H1 (cell line): ENCODE measurements around the gene SYT6. TPM values are rescaled to one million over a fixed set of nuclear protein-coding genes. Genes with fewer than 3 reads are reported as not detected.

ENCODE experiments used
- CTCF ChIA-PET: fragments of 300-600 bp; sonication (Branson Sonifier 250); formaldehyde crosslinking; loops from one replicate; lab custom pipeline; 2021; ENCODE audit not compliant: partially characterized antibody; lab: Charles Lee
- POLR2A ChIA-PET: fragments of 300-600 bp; sonication (Branson Sonifier 250); formaldehyde crosslinking; loops from one replicate; lab custom pipeline; 2021; ENCODE audit warnings: inconsistent platforms; ENCODE audit not compliant: partially characterized antibody; lab: Charles Lee
- DNase-seq, 2 experiments: peaks; one replicate each; pipeline versions ENCODE4 v3.0.0 to v3.0.0-alpha.2; 2010 to 2022; ENCODE audit warnings: low spot score in 2 of 2, low read depth in 1 of 2, mixed read lengths in 1 of 2
- FAIRE-seq: peaks from 2 replicates; lab custom pipeline; 2011; peaks lifted over from hg19 to GRCh38; lab: Jason Lieb, UNC
- H2AFZ ChIP-seq: 2 replicates; pipeline ENCODE4 v1.8.1; 2012; ENCODE audit warnings: low read length, inconsistent platforms
- H2AK5ac ChIP-seq: 2 replicates; pipeline ENCODE4 v1.6.1; 2013; ENCODE audit warnings: low read depth, low read length
- H2BK120ac ChIP-seq: replicated peaks from 2 replicates; pipeline ENCODE3; 2013; ENCODE audit warnings: low read depth, low read length, inconsistent platforms
- H2BK12ac ChIP-seq: 2 replicates; pipeline ENCODE4 v1.6.1; 2013; ENCODE audit warnings: low read depth, low read length
- H2BK15ac ChIP-seq: 2 replicates; pipeline ENCODE4 v1.6.1; 2013; ENCODE audit warnings: low read length
- H2BK20ac ChIP-seq: 2 replicates; pipeline ENCODE4 v1.6.1; 2013; ENCODE audit warnings: low read length
- H2BK5ac ChIP-seq: 2 replicates; pipeline ENCODE4 v1.6.1; 2013; ENCODE audit warnings: low read depth, low read length
- H3K14ac ChIP-seq: 2 replicates; pipeline ENCODE4 v1.6.1; 2013; ENCODE audit warnings: inconsistent platforms; ENCODE audit not compliant: insufficient read length
- H3K18ac ChIP-seq: 2 replicates; pipeline ENCODE4 v1.6.1; 2013; ENCODE audit warnings: low read length; ENCODE audit errors: extremely low read depth
- H3K23ac ChIP-seq: 2 replicates; pipeline ENCODE4 v1.6.1; 2013; ENCODE audit warnings: inconsistent platforms; ENCODE audit not compliant: insufficient read length
- H3K23me2 ChIP-seq: 2 replicates; pipeline ENCODE4 v1.6.1; 2013; ENCODE audit warnings: low read depth, low read length
- H3K27ac ChIP-seq: 2 replicates; pipeline ENCODE4 v1.6.1; 2011; ENCODE audit warnings: low read depth, low read length, inconsistent platforms
- H3K27me3 ChIP-seq, 4 experiments: replicated peaks in 1 of 4; 1 replicate in 1 of 4; 2 replicates in 3 of 4; pipeline versions ENCODE4 v1.6.1 to v1.8.1; 2011 to 2013; ENCODE audit warnings: low read length in 3 of 4, mild to moderate bottlenecking in 3 of 4, inconsistent platforms in 2 of 4, mixed read lengths in 2 of 4, moderate library complexity in 1 of 4; ENCODE audit not compliant: control insufficient read depth in 3 of 4, insufficient read depth in 3 of 4; ENCODE audit errors: extremely low read depth in 1 of 4
- H3K36me3 ChIP-seq, 4 experiments: 2 replicates each; pipeline versions ENCODE4 v1.6.1 to v1.8.1; 2011 to 2013; ENCODE audit warnings: mild to moderate bottlenecking in 4 of 4, low read length in 3 of 4, moderate library complexity in 2 of 4, control low read depth in 1 of 4, inconsistent platforms in 1 of 4; ENCODE audit not compliant: insufficient read depth in 4 of 4, control insufficient read depth in 2 of 4
- H3K4ac ChIP-seq: replicated peaks from 2 replicates; pipeline ENCODE3; 2013; ENCODE audit warnings: low read length, low read depth, mixed read lengths, inconsistent platforms; ENCODE audit not compliant: insufficient read length
- H3K4me1 ChIP-seq, 4 experiments: replicated peaks in 1 of 4; 1 replicate in 1 of 4; 2 replicates in 3 of 4; pipeline versions ENCODE4 v1.6.1 to v1.8.1; 2011 to 2013; ENCODE audit warnings: low read length in 3 of 4, inconsistent platforms in 2 of 4, mixed read lengths in 1 of 4; ENCODE audit not compliant: insufficient read depth in 4 of 4, control insufficient read depth in 3 of 4
- H3K4me2 ChIP-seq, 2 experiments: 2 replicates each; pipeline versions ENCODE4 v1.6.1 to v1.8.1; 2011 to 2013; ENCODE audit warnings: low read depth in 2 of 2, low read length in 2 of 2, control low read depth in 1 of 2, inconsistent platforms in 1 of 2, mild to moderate bottlenecking in 1 of 2; ENCODE audit not compliant: insufficient read depth in 1 of 2
- H3K4me3 ChIP-seq, 4 experiments: fragments of 200-600, 300-600 bp in 1 of 4; sonication (generic), shearing (Covaris generic), sonication (Bioruptor Twin) in 1 of 4; 2 replicates each; pipeline versions ENCODE4 v1.5.1 to v1.8.1; 2011 to 2016; ENCODE audit warnings: low read length in 4 of 4, low read depth in 3 of 4, control low read depth in 2 of 4, inconsistent platforms in 2 of 4, mild to moderate bottlenecking in 2 of 4, mixed read lengths in 1 of 4, moderate library complexity in 1 of 4; ENCODE audit not compliant: insufficient read depth in 2 of 4; ENCODE audit errors: extremely low read depth in 1 of 4
- H3K56ac ChIP-seq: replicated peaks from 2 replicates; pipeline ENCODE3; 2013; ENCODE audit warnings: low read depth, mild to moderate bottlenecking, mixed read lengths, low read length, inconsistent platforms; ENCODE audit not compliant: insufficient read length
- H3K79me1 ChIP-seq: 2 replicates; pipeline ENCODE4 v1.6.1; 2013; ENCODE audit warnings: low read depth, low read length, control low read depth
- H3K79me2 ChIP-seq, 2 experiments: 2 replicates each; pipeline versions ENCODE4 v1.6.1 to v1.8.1; 2012 to 2013; ENCODE audit warnings: low read length in 2 of 2, mild to moderate bottlenecking in 2 of 2, inconsistent platforms in 1 of 2; ENCODE audit not compliant: insufficient read depth in 2 of 2, control insufficient read depth in 1 of 2
- H3K9ac ChIP-seq, 4 experiments: replicated peaks in 1 of 4; 1 replicate in 1 of 4; 2 replicates in 3 of 4; pipeline versions ENCODE4 v1.6.1 to v1.8.1; 2011 to 2013; ENCODE audit warnings: low read depth in 3 of 4, low read length in 3 of 4, control low read depth in 2 of 4, mild to moderate bottlenecking in 2 of 4, moderate library complexity in 2 of 4, inconsistent platforms in 1 of 4; ENCODE audit errors: extremely low read depth in 1 of 4
- H3K9me3 ChIP-seq, 2 experiments: 2 replicates each; pipeline versions ENCODE4 v1.6.1 to v1.8.1; 2012 to 2013; ENCODE audit warnings: mild to moderate bottlenecking in 2 of 2, moderate library complexity in 2 of 2, control low read depth in 1 of 2, inconsistent platforms in 1 of 2, low read depth in 1 of 2, low read length in 1 of 2, mixed read lengths in 1 of 2; ENCODE audit not compliant: insufficient read depth in 2 of 2
- H4K20me1 ChIP-seq, 2 experiments: replicated peaks in 1 of 2; 2 replicates each; pipeline versions ENCODE3 to v1.8.1; 2011 to 2013; ENCODE audit warnings: inconsistent platforms in 2 of 2, low read length in 2 of 2, mild to moderate bottlenecking in 1 of 2; ENCODE audit not compliant: insufficient read depth in 2 of 2, control insufficient read depth in 1 of 2
- H4K5ac ChIP-seq: 2 replicates; pipeline ENCODE4 v1.6.1; 2013; ENCODE audit warnings: low read length, low read depth, mixed read lengths, inconsistent platforms; ENCODE audit not compliant: insufficient read length
- H4K8ac ChIP-seq: 2 replicates; pipeline ENCODE4 v1.8.0; 2013; ENCODE audit warnings: mild to moderate bottlenecking, moderate library complexity, low read length, inconsistent platforms; ENCODE audit not compliant: insufficient read depth; ENCODE audit errors: extremely low read depth
- H4K91ac ChIP-seq: replicated peaks from 2 replicates; pipeline ENCODE3; 2013; ENCODE audit warnings: low read length, mixed read lengths, inconsistent platforms; ENCODE audit not compliant: insufficient read length
- BCL11A ChIP-seq, 2 experiments: IDR thresholded peaks; one replicate each; pipeline ENCODE4 v1.6.1; 2011; ENCODE audit warnings: low read depth in 2 of 2, low read length in 2 of 2, mild to moderate bottlenecking in 2 of 2
- CBX5 ChIP-seq: fragments of 300-800, 300-1000 bp; sonication (generic); IDR thresholded peaks from 2 replicates; pipeline ENCODE4 v1.7.1; 2016; ENCODE audit warnings: antibody characterized with exemption, low read length, low read depth
- CHD1 ChIP-seq: IDR thresholded peaks from 2 replicates; pipeline ENCODE4 v1.6.1; 2012; ENCODE audit warnings: low read depth, low read length, improper control_type of control experiment
- CHD2 ChIP-seq: IDR thresholded peaks from 2 replicates; pipeline ENCODE4 v1.6.1; 2012; ENCODE audit warnings: low read length, improper control_type of control experiment
- CREB1 ChIP-seq: IDR thresholded peaks from 2 replicates; pipeline ENCODE4 v1.6.1; 2012; ENCODE audit warnings: inconsistent platforms
- CTBP2 ChIP-seq: IDR thresholded peaks from 2 replicates; pipeline ENCODE4 v1.7.0; 2011; ENCODE audit warnings: borderline replicate concordance, mild to moderate bottlenecking, moderate library complexity, mixed read lengths, low read length; ENCODE audit not compliant: insufficient read depth, insufficient read length
- FOSL1 ChIP-seq: IDR thresholded peaks from 2 replicates; pipeline ENCODE4 v1.6.1; 2011; ENCODE audit warnings: mild to moderate bottlenecking, low read depth, low read length, moderate library complexity; ENCODE audit not compliant: insufficient read depth
- MAX ChIP-seq: IDR thresholded peaks from 2 replicates; pipeline ENCODE4 v1.6.1; 2012; ENCODE audit warnings: inconsistent platforms
- SIX5 ChIP-seq: IDR thresholded peaks from 2 replicates; pipeline ENCODE4 v1.6.1; 2011; ENCODE audit warnings: mild to moderate bottlenecking, low read depth, low read length
- SUZ12 ChIP-seq: fragments of 200-600 bp; sonication (generic); IDR thresholded peaks from 2 replicates; pipeline ENCODE4 v1.6.1; 2012; ENCODE audit warnings: mild to moderate bottlenecking, inconsistent platforms, low read length, moderate library complexity, mixed read lengths
- USF2 ChIP-seq: IDR thresholded peaks from 2 replicates; pipeline ENCODE4 v1.6.1; 2011; ENCODE audit warnings: low read length, improper control_type of control experiment
- YY1 ChIP-seq: IDR thresholded peaks from 2 replicates; pipeline ENCODE4 v1.6.1; 2011; ENCODE audit warnings: low read depth, mild to moderate bottlenecking, low read length
- WGBS, 2 experiments: shearing (Covaris generic) in 1 of 2; methylation state at CpG; one replicate each; pipeline versions ENCODE4 v1.1.6 to v1.1.7; 2013 to 2015; ENCODE audit warnings: low lambda C conversion rate in 2 of 2, mixed read lengths in 2 of 2, inconsistent platforms in 1 of 2, low coverage in 1 of 2, missing lambda C conversion rate in 1 of 2; ENCODE audit not compliant: insufficient replicate concordance in 2 of 2, insufficient coverage in 1 of 2, insufficient read length in 1 of 2; ENCODE audit errors: extremely low coverage in 1 of 2, missing lambda C conversion rate in 1 of 2; 5-methylcytosine and 5-hydroxymethylcytosine counted together
- polyA plus RNA-seq, 7 experiments: library from polyadenylated mRNA; depleted of rRNA in 3 of 7; stranded (reverse) in 5 of 7; unstranded in 2 of 7; fragments of >200 nt in 5 of 7; fragments of 200-250 nt in 2 of 7; gene quantifications; 1 replicate in 5 of 7; 2 replicates in 1 of 7; 4 replicates in 1 of 7; pipeline versions ENCODE4 v1.2.1 to v1.2.3, GENCODE V29; 2011 to 2013; ENCODE audit warnings: missing spikeins in 2 of 7, mixed read lengths in 2 of 7
- total RNA-seq: library from RNA; stranded (reverse); fragmentation: NEBNext Ultra II Directional; extraction: Animal tissue kit (Norgen Biotek cat#: 25700); gene quantifications from 2 replicates; pipeline ENCODE4 v1.2.1, GENCODE V29; 2021

The SYT6 gene
- total and polyA plus RNA-seq, 2 of the 8 experiments (the other 6 are each of a cell fraction or from before 2014, with no cell fraction given): 33.7 to 83.5 TPM

GRCh38 chr1:114040273-114041015 lies 113.2 kb downstream of the SYT6 start:
- Histone ChIP-seq H2BK12ac (peak overlapping the region; percentile 98), H3K18ac (peak overlapping the region; percentile 76), H4K8ac (no peak overlapping the region), H2BK5ac (peak overlapping the region; percentile 98; the same call in 1 of the 2 replicates), H2AFZ (no peak overlapping the region), H3K36me3 (no peaks in the 10 kb centered on the region; a peak in 1 of 8 replicates), H4K91ac (peak overlapping the region; percentile 93), H2BK120ac (peak overlapping the region; percentile 77), H3K56ac (no peak overlapping the region), H3K4me2 (no peak overlapping the region), H3K14ac (no peak overlapping the region), H3K23ac (no peak overlapping the region), H2BK15ac (peak overlapping the region; percentile 85; the same call in 1 of the 2 replicates), H3K27me3 (no peaks in the 10 kb centered on the region), H2AK5ac (peak overlapping the region; percentile 87), H4K20me1 (no peaks in the 10 kb centered on the region), H3K27ac (no peak overlapping the region), H2BK20ac (peak overlapping the region; percentile 99), H3K4ac (peak overlapping the region; percentile 20), H3K79me2 (no peaks in the 10 kb centered on the region), H3K79me1 (no peaks in the 10 kb centered on the region), H4K5ac (peak overlapping the region; percentile 47), H3K4me1 (peaks cover 2 to 27% (median 20%) of the 10 kb centered on the region in 4 experiments; a peak in 4 of 7 replicates), H3K9ac (no peak overlapping the region), H3K9me3 (peaks cover 0 to under 1% of the 10 kb centered on the region in 2 experiments; a peak in 1 of 4 replicates), H3K23me2 (no peaks in the 10 kb centered on the region), H3K4me3 (no peak overlapping the region)
- 63% methylated on average over 4 of the region's 4 CpGs; no CpG with 5 or more reads in 1 of the 2 experiments for WGBS, 2 experiments
- DNase-seq (no peak), FAIRE-seq (no peak)
- ChIA-PET POLR2A (interaction anchor here (1.0 kb wide), 1 partner anchor 15 kb away, joined by 3 read pairs; no protein-coding TSS in a partner anchor), CTCF (no interaction called here)
- no peak for TF ChIP-seq CREB1
- TF ChIP-seq SUZ12: no peak
- TF ChIP-seq YY1: no peak
- no peak for TF ChIP-seq FOSL1
- no peak for TF ChIP-seq CHD2
- no peak for TF ChIP-seq CHD1
- TF ChIP-seq CTBP2: no peak
- no peak for TF ChIP-seq CBX5
- no peak for TF ChIP-seq USF2
- TF ChIP-seq BCL11A (IDR thresholded peaks at IDR 0.05; ENCODE audit: low read depth in 2 of 2, low read length in 2 of 2): no peak
- TF ChIP-seq MAX: no peak
- TF ChIP-seq SIX5: no peak
